ENCODE results near the gene ARL15.

DNA sequence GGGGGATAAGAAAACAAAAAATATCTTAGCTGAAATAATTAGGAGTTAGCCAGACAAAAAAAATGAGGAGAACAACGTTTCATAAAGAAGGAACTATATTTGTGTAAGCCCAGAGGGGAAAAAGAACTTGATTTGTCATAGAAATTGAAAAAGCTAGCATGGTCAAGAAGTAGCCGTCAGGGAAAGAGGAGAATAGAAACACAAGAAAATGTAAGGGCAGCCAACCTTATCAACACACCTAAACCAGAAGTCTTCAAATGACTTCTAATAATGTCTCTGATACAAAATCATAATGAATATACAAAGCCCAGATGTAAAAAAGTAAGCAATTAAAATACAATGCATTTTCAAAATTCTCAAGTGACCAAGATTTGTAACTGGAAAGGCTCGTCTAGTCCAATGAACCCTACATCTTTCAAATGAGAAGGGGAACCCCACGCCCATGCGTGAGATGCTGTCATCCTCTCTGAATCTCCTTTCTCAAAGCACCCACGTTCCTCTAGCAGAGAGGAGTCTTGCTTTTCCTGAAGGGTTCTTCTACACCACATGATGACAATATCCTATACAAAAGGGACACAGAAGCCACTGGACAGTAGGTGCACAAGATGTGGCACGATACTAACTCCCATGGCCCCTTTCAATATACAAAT is 103.7 kb downstream of the ARL15 start:
- TF ChIP-seq EZH2 (IDR thresholded peaks at IDR 0.05) (no peak), FOXP2 (optimal IDR thresholded peaks at IDR 0.05; ENCODE audit: control extremely low read depth, extremely low read length, insufficient read depth) (no peak), POLR2AphosphoS5 (IDR thresholded peaks at IDR 0.05; ENCODE audit: borderline replicate concordance, low read depth, low read length) (no peak)
